Measurements from ENCODE around the gene CFAP141. TPM values are rescaled to one million over a fixed set of nuclear protein-coding genes. Genes with fewer than 3 reads are reported as not detected.

CFAP141 gene
- polyA plus RNA-seq, 1 of the 3 experiments (the other 2 are of a cell fraction) = not detected

- no peaks in the 10 kb centered on the region for H4K20me1 ChIP-seq (ENCODE audit: insufficient read depth)
- no peak overlapping the region for H3K27ac ChIP-seq (ENCODE audit: low read depth in 2 of 2, low read length in 1 of 2)
- no peaks in the 10 kb centered on the region for H3K27me3 ChIP-seq (ENCODE audit: insufficient read depth)
- no peaks in the 10 kb centered on the region for H3K36me3 ChIP-seq (replicated peaks in 1 of 2; ENCODE audit: control insufficient read depth in 1 of 2, insufficient read depth in 2 of 2, low read length in 1 of 2)
- no peak for DNase-seq
- H3K79me2 ChIP-seq (ENCODE audit: insufficient read depth) = no peaks in the 10 kb centered on the region
- peaks cover 13% of the 10 kb centered on the region for H3F3A ChIP-seq (replicated peaks; ENCODE audit: insufficient read depth)
- H3K4me2 ChIP-seq = no peak overlapping the region
- CTCF ChIA-PET = interaction anchor here (0.6 to 4.2 kb wide), 23 partner anchors 9 to 151 kb away, joined by 3 to 49 read pairs (median 6); partner anchors contain the start of genes ATP8B2, HAX1 and UBAP2L
- 94% methylated on average over 3 of the region's 3 CpGs for whole genome bisulfite sequencing (ENCODE audit: low lambda C conversion rate)
- POLR2A ChIA-PET = interaction anchor here (0.7 to 1.3 kb wide), 2 partner anchors 72 to 209 kb away, joined by 3 to 5 read pairs; partner anchors contain the start of gene RPS27
- TF ChIP-seq MEF2A (IDR thresholded peaks at IDR 0.05; ENCODE audit: borderline replicate concordance, low read depth) (no peak), RCOR1 (IDR thresholded peaks at IDR 0.05; ENCODE audit: low read length) (no peak), RXRA (IDR thresholded peaks at IDR 0.05; ENCODE audit: borderline replicate concordance, low read depth) (no peak), GATA2 (CRISPR knock-in tag; IDR thresholded peaks at IDR 0.05) (no peak), ELF1 (IDR thresholded peaks at IDR 0.05) (no peak), FOXM1 (IDR thresholded peaks at IDR 0.05; ENCODE audit: low read depth) (no peak), FOXJ3 (CRISPR knock-in tag; IDR thresholded peaks at IDR 0.05) (no peak), REST (IDR thresholded peaks at IDR 0.05; ENCODE audit: low read depth, low read length) (no peak), RAD21 (IDR thresholded peaks at IDR 0.05; ENCODE audit: low read length) (no peak), CHD2 (IDR thresholded peaks at IDR 0.05; ENCODE audit: low read length, partially characterized antibody) (no peak), NFIC (IDR thresholded peaks at IDR 0.05; ENCODE audit: borderline replicate concordance) (no peak), POLR2AphosphoS5 (IDR thresholded peaks at IDR 0.05; ENCODE audit: low read depth, low read length) (no peak), YY1 (IDR thresholded peaks at IDR 0.05; ENCODE audit: low read depth) (no peak)
- H3K4me1 ChIP-seq (ENCODE audit: control insufficient read depth in 1 of 2, insufficient read depth in 2 of 2, low read depth in 1 of 2, low read length in 1 of 2) = peaks cover 0 to 2% of the 10 kb centered on the region in 2 experiments; a peak in 1 of 4 replicates
- H3K4me3 ChIP-seq (ENCODE audit: low read depth in 2 of 2, low read length in 1 of 2) = no peak overlapping the region
- H3K9me2 ChIP-seq = no peaks in the 10 kb centered on the region
- no peak overlapping the region for H3K9ac ChIP-seq
- H3K9me3 ChIP-seq = no peaks in the 10 kb centered on the region
- peak overlapping the region; percentile 48; the same call in 1 of the 2 replicates for H2AFZ ChIP-seq (ENCODE audit: low read depth)
Measured at GRCh38 chr1:154199563-154199879, 6.6 kb downstream of the CFAP141 start.

- no peak overlapping the region for H3K9ac ChIP-seq
- 27% methylated on average over 5 of the region's 5 CpGs for WGBS (ENCODE audit: low lambda C conversion rate)
- no peaks in the 10 kb centered on the region for H3K9me3 ChIP-seq
- H3K79me2 ChIP-seq (ENCODE audit: insufficient read depth) = no peaks in the 10 kb centered on the region
- TF ChIP-seq SIN3A (IDR thresholded peaks at IDR 0.05; ENCODE audit: borderline replicate concordance, low read depth, low read length) (no peak), POLR2AphosphoS5 (IDR thresholded peaks at IDR 0.05; ENCODE audit: low read depth, low read length) (no peak), SMC3 (IDR thresholded peaks at IDR 0.05; ENCODE audit: low read depth, low read length) (peak; percentile 49; the same call in 1 of the 2 replicates), CTCF (IDR thresholded peaks at IDR 0.05) (peak; percentile 64), RAD21 (IDR thresholded peaks at IDR 0.05; ENCODE audit: low read length) (peak; percentile 70)
- no peak overlapping the region for H3K4me3 ChIP-seq (ENCODE audit: low read depth in 2 of 2, low read length in 1 of 2)
- H3K36me3 ChIP-seq (replicated peaks in 1 of 2; ENCODE audit: control insufficient read depth in 1 of 2, insufficient read depth in 2 of 2, low read length in 1 of 2) = no peaks in the 10 kb centered on the region
- ChIA-PET POLR2A (interaction anchor here (0.7 to 1.3 kb wide), 2 partner anchors 73 to 209 kb away, joined by 3 to 5 read pairs; partner anchors contain the start of gene RPS27), CTCF (interaction anchor here (0.6 to 4.2 kb wide), 29 partner anchors 9 to 152 kb away, joined by 3 to 49 read pairs (median 4); partner anchors contain the start of genes ATP8B2, HAX1 and UBAP2L)
- H3K9me2 ChIP-seq = no peaks in the 10 kb centered on the region
- no peak overlapping the region for H3K27ac ChIP-seq (ENCODE audit: low read depth in 2 of 2, low read length in 1 of 2)
- H3K4me2 ChIP-seq = no peak overlapping the region
- H4K20me1 ChIP-seq (ENCODE audit: insufficient read depth) = no peaks in the 10 kb centered on the region
- H2AFZ ChIP-seq (ENCODE audit: low read depth) = peak overlapping the region; percentile 48; the same call in 1 of the 2 replicates
- no peaks in the 10 kb centered on the region for H3K27me3 ChIP-seq (ENCODE audit: insufficient read depth)
- DNase-seq = peak; percentile 78
- H3F3A ChIP-seq (replicated peaks; ENCODE audit: insufficient read depth) = peaks cover 13% of the 10 kb centered on the region
- H3K4me1 ChIP-seq (ENCODE audit: control insufficient read depth in 1 of 2, insufficient read depth in 2 of 2, low read depth in 1 of 2, low read length in 1 of 2) = peaks cover 0 to 2% of the 10 kb centered on the region in 2 experiments; a peak in 1 of 4 replicates
Measured at GRCh38 chr1:154198756-154199562, 7.2 kb downstream of the CFAP141 start.

Measured in SK-N-SH (cell line).